Glutamatergic neuron (in vitro differentiated cells): ENCODE results near the gene HMGN3. TPM values are rescaled to one million over a fixed set of nuclear protein-coding genes. Genes with fewer than 3 reads are reported as not detected.

Source experiments
- DNase-seq: peaks from one replicate; pipeline ENCODE4 v3.0.0; 2022
- H3K27ac Mint-ChIP-seq: one replicate; pipeline ENCODE4 v1.8.0; 2020; ENCODE audit warnings: mild to moderate bottlenecking, mixed read lengths, inconsistent platforms; ENCODE audit not compliant: unreplicated experiment
- H3K27me3 Mint-ChIP-seq: one replicate; pipeline ENCODE4 v1.8.0; 2020; ENCODE audit warnings: mild to moderate bottlenecking, moderate library complexity, mixed read lengths, inconsistent platforms; ENCODE audit not compliant: unreplicated experiment
- H3K36me3 Mint-ChIP-seq: one replicate; pipeline ENCODE4 v1.8.0; 2020; ENCODE audit warnings: mild to moderate bottlenecking, mixed read lengths, inconsistent platforms; ENCODE audit not compliant: unreplicated experiment
- H3K4me1 Mint-ChIP-seq: one replicate; pipeline ENCODE4 v1.8.0; 2020; ENCODE audit warnings: mild to moderate bottlenecking, low read depth, mixed read lengths, inconsistent platforms; ENCODE audit not compliant: unreplicated experiment
- H3K4me3 Mint-ChIP-seq: one replicate; pipeline ENCODE4 v1.8.0; 2020; ENCODE audit warnings: mild to moderate bottlenecking, mixed read lengths, inconsistent platforms; ENCODE audit not compliant: unreplicated experiment
- H3K9me3 Mint-ChIP-seq: one replicate; pipeline ENCODE4 v1.8.0; 2020; ENCODE audit warnings: mild to moderate bottlenecking, moderate library complexity, mixed read lengths, inconsistent platforms; ENCODE audit not compliant: unreplicated experiment
- CTCF ChIP-seq: fragments of 200-600 bp; sonication (generic); IDR thresholded peaks from one replicate; pipeline ENCODE4 v1.5.0; 2021; ENCODE audit not compliant: partially characterized antibody, unreplicated experiment
- total RNA-seq: library from RNA; stranded (reverse); fragmentation: NEBNext Ultra II Directional; extraction: Animal tissue kit (Norgen Biotek cat#: 25700); gene quantifications from one replicate; pipeline ENCODE4 v1.2.1, GENCODE V29; 2021; ENCODE audit not compliant: unreplicated experiment

The HMGN3 gene
- total RNA-seq, 1 donor from 2014 or later: 43.0 TPM

GRCh38 chr6:79152269-79152737 is 82.2 kb downstream of the HMGN3 start:
- no peak for TF ChIP-seq CTCF

More at GRCh38 chr6:79152269-79152737, 82.2 kb downstream of the HMGN3 start:
- Mint-ChIP-seq H3K27me3 (no peaks in the 10 kb centered on the region), H3K27ac (no peak overlapping the region), H3K36me3 (no peaks in the 10 kb centered on the region), H3K9me3 (no peaks in the 10 kb centered on the region), H3K4me3 (no peak overlapping the region), H3K4me1 (peaks cover 4% of the 10 kb centered on the region)
- DNase-seq: no peak

Other genes with a start within 250 kb of the HMGN3 start
- 60.0 TPM for gene PHIP, start 156.4 kb downstream of the HMGN3 start, total RNA-seq